C4-2B (cell line): ENCODE data around the gene TUBB4A.

Source experiments
- H3K27ac ChIP-seq: fragments of 450-650 bp; 2 replicates; pipeline ENCODE4 v1.5.1; 2017
- CTCF ChIP-seq: fragments of 450-650 bp; conservative IDR thresholded peaks from 2 replicates; pipeline ENCODE4 v1.5.1; 2017; ENCODE audit warnings: mild to moderate bottlenecking
- ZFX ChIP-seq: fragments of 450-650 bp; IDR thresholded peaks from 2 replicates; pipeline ENCODE4 v1.6.1; 2017

The TUBB4A gene

GRCh38 chr19:6534451-6535093, 32.5 kb upstream of the TUBB4A start:
- TF ChIP-seq ZFX, result no peak
- TF ChIP-seq CTCF, result no peak
- no peak overlapping the region for H3K27ac ChIP-seq

GRCh38 chr19:6533746-6534418, 31.8 kb upstream of the TUBB4A start:
- H3K27ac ChIP-seq, result no peak overlapping the region
- TF ChIP-seq ZFX (no peak), CTCF (no peak)

GRCh38 chr19:6533000-6533328, 30.9 kb upstream of the TUBB4A start:
- no peak overlapping the region for H3K27ac ChIP-seq
- TF ChIP-seq CTCF, result no peak
- no peak for TF ChIP-seq ZFX

GRCh38 chr19:6532244-6532999, 30.3 kb upstream of the TUBB4A start:
- H3K27ac ChIP-seq, result no peak overlapping the region
- TF ChIP-seq CTCF, result no peak
- no peak for TF ChIP-seq ZFX

- TF ChIP-seq ZFX (no peak), CTCF (no peak)
- H3K27ac ChIP-seq, result no peak overlapping the region
Measured at GRCh38 chr19:6531956-6532243, 29.8 kb upstream of the TUBB4A start.

GRCh38 chr19:6531163-6531955, 29.2 kb upstream of the TUBB4A start:
- peak overlapping the region; percentile 78 for H3K27ac ChIP-seq

More at GRCh38 chr19:6531163-6531955, 29.2 kb upstream of the TUBB4A start:
- TF ChIP-seq CTCF, result no peak
- TF ChIP-seq ZFX, result no peak
